A549 (cell line): Measurements from ENCODE around the gene MEF2D. TPM values are rescaled to one million over a fixed set of nuclear protein-coding genes. Genes with fewer than 3 reads are reported as not detected.
A peak's percentile ranks its signal among the peaks of the same experiment; 100 is the strongest.

ENCODE experiments used
- ATAC-seq, 2 experiments: fragments of 200-7000 bp in 1 of 2; fragments of >200 bp in 1 of 2; cut with Nextera tagmentation in 1 of 2; cut with Tn5 transposase in 1 of 2; 3 replicates each; pipeline versions ENCODE4 v1.8.0 to v1.9.1; 2018 to 2020; ENCODE audit warnings: mild to moderate bottlenecking in 1 of 2, moderate library complexity in 1 of 2
- CTCF ChIA-PET: fragments of 300-600 bp; sonication (Branson Sonifier 250); formaldehyde crosslinking; extraction: SDS; loops from one replicate; lab custom pipeline; 2021; ENCODE audit warnings: antibody characterized with exemption, inconsistent platforms; lab: Yijun Ruan, JAX
- POLR2A ChIA-PET: fragments of 350-600 bp; formaldehyde crosslinking; extraction: SDS; loops from one replicate; lab custom pipeline; 2021; ENCODE audit warnings: antibody characterized with exemption, inconsistent platforms; lab: Yijun Ruan, JAX
- DNase-seq, 2 experiments: peaks; one replicate each; pipeline versions ENCODE4 v3.0.0 to v3.0.0-alpha.2; 2011 to 2016; ENCODE audit warnings: low read depth in 1 of 2, low spot score in 1 of 2
- FAIRE-seq: peaks from 2 replicates; lab custom pipeline; 2011; peaks lifted over from hg19 to GRCh38; lab: Jason Lieb, UNC
- H3K27ac ChIP-seq, 2 experiments: fragments of >200 bp; sonication (Bioruptor Twin); formaldehyde crosslinking; 3 replicates each; pipeline ENCODE4 v1.5.1; 2016 to 2017
- H3K4me1 ChIP-seq: fragments of >200 bp; sonication (Bioruptor Twin); formaldehyde crosslinking; 3 replicates; pipeline ENCODE4 v1.6.1; 2016
- H3K4me2 ChIP-seq: fragments of >200 bp; sonication (Bioruptor Twin); formaldehyde crosslinking; 3 replicates; pipeline ENCODE4 v1.6.1; 2016
- H3K4me3 ChIP-seq: fragments of >200 bp; sonication (Bioruptor Twin); formaldehyde crosslinking; 3 replicates; pipeline ENCODE4 v1.5.1; 2016
- H3K9me3 ChIP-seq: fragments of >200 bp; sonication (Bioruptor Twin); formaldehyde crosslinking; 3 replicates; pipeline ENCODE4 v1.6.1; 2016
- CBX8 ChIP-seq: fragments of 200-600 bp; sonication (generic); IDR thresholded peaks from 2 replicates; pipeline ENCODE4 v1.6.1; 2016
- CHD2 ChIP-seq: fragments of 150-350 bp; IDR thresholded peaks from 2 replicates; pipeline ENCODE4 v1.6.1; 2014; ENCODE audit warnings: low read length; ENCODE audit not compliant: partially characterized antibody
- CHD4 ChIP-seq: fragments of 200-600 bp; sonication (generic); IDR thresholded peaks from 2 replicates; pipeline ENCODE4 v1.6.1; 2016; ENCODE audit warnings: antibody characterized with exemption, mild to moderate bottlenecking, borderline replicate concordance
- EHF ChIP-seq: fragments of 250-450 bp; sonication (Bioruptor Pico); IDR thresholded peaks from 2 replicates; pipeline ENCODE4 v1.5.0; 2020; ENCODE audit warnings: mild to moderate bottlenecking
- EHMT2 ChIP-seq: fragments of 200-600 bp; sonication (generic); IDR thresholded peaks from 2 replicates; pipeline ENCODE4 v1.6.1; 2016; ENCODE audit warnings: antibody characterized with exemption, low read depth, mild to moderate bottlenecking, moderate library complexity
- EP300 ChIP-seq, 2 experiments: fragments of >200 bp; sonication (Bioruptor Twin); formaldehyde crosslinking; IDR thresholded peaks; 2 replicates in 1 of 2; 3 replicates in 1 of 2; pipeline ENCODE4 v1.6.1; 2016 to 2017
- ESRRA ChIP-seq: fragments of 150-350 bp; IDR thresholded peaks from 2 replicates; pipeline ENCODE4 v1.6.1; 2014; ENCODE audit warnings: mild to moderate bottlenecking, low read length, borderline replicate concordance
- FOSL2 ChIP-seq, 2 experiments: fragments of 450-650 bp in 1 of 2; fragments of >200 bp in 1 of 2; sonication (Bioruptor Twin) in 1 of 2; formaldehyde crosslinking; IDR thresholded peaks; 2 replicates each; pipeline versions ENCODE4 v1.5.0 to v1.6.1; 2016 to 2020; ENCODE audit warnings: mild to moderate bottlenecking in 1 of 2, moderate library complexity in 1 of 2
- FOXS1 ChIP-seq: fragments of 250-450 bp; sonication (Bioruptor Pico); IDR thresholded peaks from 2 replicates; pipeline ENCODE4 v1.5.0; 2020; ENCODE audit warnings: mild to moderate bottlenecking, moderate library complexity
- HOXB5 ChIP-seq: fragments of 250-450 bp; sonication (Bioruptor Pico); IDR thresholded peaks from 2 replicates; pipeline ENCODE4 v1.5.0; 2020; ENCODE audit warnings: mild to moderate bottlenecking, moderate library complexity
- JUN ChIP-seq, 2 experiments: fragments of >200 bp; sonication (Bioruptor Twin); formaldehyde crosslinking; IDR thresholded peaks; 2 replicates in 1 of 2; 3 replicates in 1 of 2; pipeline ENCODE4 v1.6.1; 2016 to 2017
- KDM5A ChIP-seq: fragments of 200-600 bp; sonication (generic); IDR thresholded peaks from 2 replicates; pipeline ENCODE4 v1.6.1; 2016; ENCODE audit warnings: antibody characterized with exemption, mild to moderate bottlenecking
- MAZ ChIP-seq: fragments of 150-350 bp; IDR thresholded peaks from 2 replicates; pipeline ENCODE4 v1.6.1; 2014; ENCODE audit warnings: antibody characterized with exemption, low read depth, low read length, borderline replicate concordance
- MYC ChIP-seq: IDR thresholded peaks from 2 replicates; pipeline ENCODE4 v1.6.1; 2012; ENCODE audit warnings: mild to moderate bottlenecking, inconsistent platforms, low read length, improper control_type of control experiment, borderline replicate concordance
- NFE2L2 ChIP-seq: fragments of 150-350 bp; conservative IDR thresholded peaks from 2 replicates; pipeline ENCODE4 v1.6.1; 2014; ENCODE audit warnings: low read length
- NPAS2 ChIP-seq: fragments of 250-450 bp; sonication (Bioruptor Pico); IDR thresholded peaks from 2 replicates; pipeline ENCODE4 v1.8.0; 2022; ENCODE audit warnings: mild to moderate bottlenecking, moderate library complexity, borderline replicate concordance
- NR3C1 ChIP-seq: fragments of >200 bp; sonication (Bioruptor Twin); formaldehyde crosslinking; IDR thresholded peaks from 3 replicates; pipeline ENCODE4 v1.6.1; 2017
- POLR2A ChIP-seq: IDR thresholded peaks from 2 replicates; pipeline ENCODE4 v1.6.1; 2012; ENCODE audit warnings: mild to moderate bottlenecking, low read length
- POLR2AphosphoS2 ChIP-seq: conservative IDR thresholded peaks from 2 replicates; pipeline ENCODE4 v1.6.1; 2012; ENCODE audit warnings: low read length, improper control_type of control experiment, inconsistent platforms
- RNF2 ChIP-seq: fragments of 200-600 bp; sonication (generic); IDR thresholded peaks from 2 replicates; pipeline ENCODE4 v1.6.1; 2016; ENCODE audit warnings: low read depth, mild to moderate bottlenecking, antibody characterized with exemption, moderate library complexity, borderline replicate concordance
- SREBF2 ChIP-seq: fragments of 450-650 bp; IDR thresholded peaks from 2 replicates; pipeline ENCODE4 v1.6.1; 2014; ENCODE audit warnings: mild to moderate bottlenecking, moderate library complexity
- WGBS: methylation state at CpG from one replicate; pipeline ENCODE4 v1.1.6; 2017; ENCODE audit errors: missing lambda C conversion rate; 5-methylcytosine and 5-hydroxymethylcytosine counted together
- polyA plus RNA-seq, 4 experiments: library from polyadenylated mRNA; depleted of rRNA in 3 of 4; stranded (reverse); fragments of >200 nt; fragmentation: RNase III in 1 of 4; extraction: RNeasy Plus Mini Kit Qiagen cat#74134 plus additional on column Dnase treatment in 1 of 4; gene quantifications; 2 replicates in 3 of 4; 3 replicates in 1 of 4; pipeline ENCODE4 v1.2.3, GENCODE V29; 2011 to 2017
- TF ChIP-seq, protein P1 (sequence below): fragments of 250-450 bp; sonication (Bioruptor Pico); IDR thresholded peaks from 2 replicates; pipeline ENCODE4 v1.5.0; 2021; ENCODE audit warnings: mild to moderate bottlenecking, moderate library complexity, borderline replicate concordance
- TF ChIP-seq, protein P2 (sequence below): fragments of 450-650 bp; IDR thresholded peaks from 2 replicates; pipeline ENCODE4 v1.6.1; 2014; ENCODE audit warnings: antibody characterized with exemption
- TF ChIP-seq, protein P3 (sequence below): IDR thresholded peaks from 2 replicates; pipeline ENCODE4 v1.6.1; 2012
- TF ChIP-seq, protein P4 (sequence below): fragments of 250-450 bp; sonication (Bioruptor Pico); IDR thresholded peaks from 2 replicates; pipeline ENCODE4 v1.5.0; 2020; ENCODE audit warnings: low read depth, mild to moderate bottlenecking, moderate library complexity
- TF ChIP-seq, protein P5 (sequence below): fragments of >200 bp; sonication (Bioruptor Twin); formaldehyde crosslinking; IDR thresholded peaks from 3 replicates; pipeline ENCODE4 v1.5.1; 2016
- TF ChIP-seq, protein P6 (sequence below): IDR thresholded peaks from 2 replicates; pipeline ENCODE4 v1.6.1; 2012

The MEF2D gene
- polyA plus RNA-seq, 2 of the 4 experiments (the other 2 are of a cell fraction), result 16.8 to 23.4 TPM

DNA sequence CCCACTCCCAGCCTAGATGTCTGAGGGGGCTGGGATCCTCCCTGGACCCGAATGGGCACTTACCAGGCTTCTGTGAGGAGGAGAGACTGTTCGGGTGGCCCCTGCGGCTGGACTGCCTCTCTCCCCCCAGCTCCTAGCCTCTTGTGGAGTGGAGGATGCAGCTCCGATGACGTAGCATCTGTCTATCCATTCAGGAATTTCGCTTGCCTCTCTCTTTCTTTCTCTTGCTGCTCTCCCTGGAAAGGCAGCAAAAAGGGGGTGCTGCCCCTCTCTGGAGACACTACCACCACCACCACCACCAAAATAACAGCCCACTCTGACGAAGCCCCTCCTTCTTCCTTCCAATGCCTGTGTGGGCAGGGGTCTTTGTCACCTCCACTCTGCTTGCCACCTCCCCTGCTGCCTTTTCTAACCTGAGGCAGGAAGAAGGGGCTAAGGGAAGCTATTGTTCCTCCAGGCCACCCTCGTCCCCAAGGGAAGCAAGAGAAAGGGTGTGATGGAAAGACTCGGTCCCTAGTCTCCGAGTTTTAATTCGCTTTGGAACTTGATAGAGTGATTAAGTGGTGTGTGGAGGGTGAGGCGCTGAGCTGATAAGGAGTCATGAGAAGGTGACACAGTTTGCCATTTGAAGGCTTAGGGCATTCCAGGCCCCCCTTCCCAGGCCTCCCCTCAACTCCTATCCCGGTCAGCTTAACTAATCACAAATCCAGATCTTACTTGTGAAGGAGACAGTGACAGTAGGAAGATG lies 71.1 kb downstream of the MEF2D start:
- Histone ChIP-seq H3K4me1 (no peaks in the 10 kb centered on the region), H3K4me2 (no peak overlapping the region), H3K4me3 (no peak overlapping the region), H3K9me3 (no peaks in the 10 kb centered on the region), H3K27ac (no peak overlapping the region)
- ChIA-PET POLR2A (no interaction called here), CTCF (interaction anchor here (1.0 to 10.4 kb wide), 5 partner anchors 13 to 73 kb away, joined by 3 to 146 read pairs (median 13); no protein-coding TSS in a partner anchor)
- FAIRE-seq (no peak), DNase-seq (no peak), ATAC-seq (no peak)
- WGBS, result 50% methylated on average over 13 of the region's 13 CpGs
- TF ChIP-seq CBX8, result no peak
- TF ChIP-seq RNF2, result no peak
- no peak for TF ChIP-seq MYC
- TF ChIP-seq NR3C1, result no peak
- TF ChIP-seq, protein P1, sequence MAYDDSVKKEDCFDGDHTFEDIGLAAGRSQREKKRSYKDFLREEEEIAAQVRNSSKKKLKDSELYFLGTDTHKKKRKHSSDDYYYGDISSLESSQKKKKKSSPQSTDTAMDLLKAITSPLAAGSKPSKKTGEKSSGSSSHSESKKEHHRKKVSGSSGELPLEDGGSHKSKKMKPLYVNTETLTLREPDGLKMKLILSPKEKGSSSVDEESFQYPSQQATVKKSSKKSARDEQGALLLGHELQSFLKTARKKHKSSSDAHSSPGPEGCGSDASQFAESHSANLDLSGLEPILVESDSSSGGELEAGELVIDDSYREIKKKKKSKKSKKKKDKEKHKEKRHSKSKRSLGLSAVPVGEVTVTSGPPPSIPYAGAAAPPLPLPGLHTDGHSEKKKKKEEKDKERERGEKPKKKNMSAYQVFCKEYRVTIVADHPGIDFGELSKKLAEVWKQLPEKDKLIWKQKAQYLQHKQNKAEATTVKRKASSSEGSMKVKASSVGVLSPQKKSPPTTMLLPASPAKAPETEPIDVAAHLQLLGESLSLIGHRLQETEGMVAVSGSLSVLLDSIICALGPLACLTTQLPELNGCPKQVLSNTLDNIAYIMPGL (CRISPR knock-in tag), result no peak
- TF ChIP-seq KDM5A, result no peak
- TF ChIP-seq POLR2A, result no peak
- TF ChIP-seq NPAS2 (CRISPR knock-in tag), result no peak
- no peak for TF ChIP-seq HOXB5 (CRISPR knock-in tag)
- no peak for TF ChIP-seq EHMT2
- TF ChIP-seq CHD2, result no peak
- TF ChIP-seq EP300 (IDR thresholded peaks at IDR 0.05), result no peak
- TF ChIP-seq, protein P2, sequence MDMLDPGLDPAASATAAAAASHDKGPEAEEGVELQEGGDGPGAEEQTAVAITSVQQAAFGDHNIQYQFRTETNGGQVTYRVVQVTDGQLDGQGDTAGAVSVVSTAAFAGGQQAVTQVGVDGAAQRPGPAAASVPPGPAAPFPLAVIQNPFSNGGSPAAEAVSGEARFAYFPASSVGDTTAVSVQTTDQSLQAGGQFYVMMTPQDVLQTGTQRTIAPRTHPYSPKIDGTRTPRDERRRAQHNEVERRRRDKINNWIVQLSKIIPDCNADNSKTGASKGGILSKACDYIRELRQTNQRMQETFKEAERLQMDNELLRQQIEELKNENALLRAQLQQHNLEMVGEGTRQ, result no peak
- TF ChIP-seq, protein P3, sequence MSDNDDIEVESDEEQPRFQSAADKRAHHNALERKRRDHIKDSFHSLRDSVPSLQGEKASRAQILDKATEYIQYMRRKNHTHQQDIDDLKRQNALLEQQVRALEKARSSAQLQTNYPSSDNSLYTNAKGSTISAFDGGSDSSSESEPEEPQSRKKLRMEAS, result no peak

DNA sequence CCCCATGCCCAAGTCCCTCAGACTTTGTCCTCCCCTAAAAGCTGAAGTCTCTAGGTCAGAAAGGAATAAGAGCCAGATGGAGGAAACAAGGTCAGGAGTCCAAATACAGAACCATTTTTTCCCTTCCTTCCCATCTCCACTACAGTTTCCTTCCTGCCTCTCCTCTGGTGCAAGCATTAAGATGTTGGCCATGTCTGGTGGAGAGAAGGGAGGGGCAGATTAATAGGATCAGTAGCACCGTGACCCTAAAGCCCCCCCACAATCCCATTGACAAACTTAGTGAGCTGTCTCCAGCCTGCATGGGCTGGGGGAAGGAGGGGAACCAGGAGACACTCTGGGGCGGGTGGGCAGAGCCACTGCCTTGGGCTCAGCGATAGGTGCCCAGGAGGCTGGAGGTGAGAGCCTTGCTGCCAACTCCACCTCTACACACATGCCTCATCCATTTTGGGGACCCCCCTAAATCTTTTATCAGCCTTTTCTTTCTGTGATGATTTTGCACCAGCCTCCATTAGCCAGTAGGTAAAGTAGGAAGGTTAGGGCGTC lies 71.8 kb downstream of the MEF2D start:
- 74% methylated on average over 4 of the region's 4 CpGs for WGBS
- FAIRE-seq, result no peak
- H3K9me3 ChIP-seq, result no peaks in the 10 kb centered on the region
- ATAC-seq, result peak in 1 of 2 experiments; percentile 11; a peak in 1 of 6 replicates
- TF ChIP-seq, protein P4, sequence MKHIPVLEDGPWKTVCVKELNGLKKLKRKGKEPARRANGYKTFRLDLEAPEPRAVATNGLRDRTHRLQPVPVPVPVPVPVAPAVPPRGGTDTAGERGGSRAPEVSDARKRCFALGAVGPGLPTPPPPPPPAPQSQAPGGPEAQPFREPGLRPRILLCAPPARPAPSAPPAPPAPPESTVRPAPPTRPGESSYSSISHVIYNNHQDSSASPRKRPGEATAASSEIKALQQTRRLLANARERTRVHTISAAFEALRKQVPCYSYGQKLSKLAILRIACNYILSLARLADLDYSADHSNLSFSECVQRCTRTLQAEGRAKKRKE (CRISPR knock-in tag), result no peak
- TF ChIP-seq POLR2AphosphoS2 (no peak), SREBF2 (no peak), ESRRA (no peak), NFE2L2 (no peak), CHD2 (no peak), EHF (CRISPR knock-in tag) (no peak), HOXB5 (CRISPR knock-in tag) (no peak), JUN (IDR thresholded peaks at IDR 0.05) (no peak), MAZ (no peak), CHD4 (no peak), FOSL2 (IDR thresholded peaks at IDR 0.05) (no peak), FOSL2 (CRISPR knock-in tag; IDR thresholded peaks at IDR 0.05) (no peak), CBX8 (no peak), FOXS1 (CRISPR knock-in tag) (no peak)
- TF ChIP-seq, protein P5, sequence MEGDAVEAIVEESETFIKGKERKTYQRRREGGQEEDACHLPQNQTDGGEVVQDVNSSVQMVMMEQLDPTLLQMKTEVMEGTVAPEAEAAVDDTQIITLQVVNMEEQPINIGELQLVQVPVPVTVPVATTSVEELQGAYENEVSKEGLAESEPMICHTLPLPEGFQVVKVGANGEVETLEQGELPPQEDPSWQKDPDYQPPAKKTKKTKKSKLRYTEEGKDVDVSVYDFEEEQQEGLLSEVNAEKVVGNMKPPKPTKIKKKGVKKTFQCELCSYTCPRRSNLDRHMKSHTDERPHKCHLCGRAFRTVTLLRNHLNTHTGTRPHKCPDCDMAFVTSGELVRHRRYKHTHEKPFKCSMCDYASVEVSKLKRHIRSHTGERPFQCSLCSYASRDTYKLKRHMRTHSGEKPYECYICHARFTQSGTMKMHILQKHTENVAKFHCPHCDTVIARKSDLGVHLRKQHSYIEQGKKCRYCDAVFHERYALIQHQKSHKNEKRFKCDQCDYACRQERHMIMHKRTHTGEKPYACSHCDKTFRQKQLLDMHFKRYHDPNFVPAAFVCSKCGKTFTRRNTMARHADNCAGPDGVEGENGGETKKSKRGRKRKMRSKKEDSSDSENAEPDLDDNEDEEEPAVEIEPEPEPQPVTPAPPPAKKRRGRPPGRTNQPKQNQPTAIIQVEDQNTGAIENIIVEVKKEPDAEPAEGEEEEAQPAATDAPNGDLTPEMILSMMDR, result no peak
- TF ChIP-seq, protein P6, sequence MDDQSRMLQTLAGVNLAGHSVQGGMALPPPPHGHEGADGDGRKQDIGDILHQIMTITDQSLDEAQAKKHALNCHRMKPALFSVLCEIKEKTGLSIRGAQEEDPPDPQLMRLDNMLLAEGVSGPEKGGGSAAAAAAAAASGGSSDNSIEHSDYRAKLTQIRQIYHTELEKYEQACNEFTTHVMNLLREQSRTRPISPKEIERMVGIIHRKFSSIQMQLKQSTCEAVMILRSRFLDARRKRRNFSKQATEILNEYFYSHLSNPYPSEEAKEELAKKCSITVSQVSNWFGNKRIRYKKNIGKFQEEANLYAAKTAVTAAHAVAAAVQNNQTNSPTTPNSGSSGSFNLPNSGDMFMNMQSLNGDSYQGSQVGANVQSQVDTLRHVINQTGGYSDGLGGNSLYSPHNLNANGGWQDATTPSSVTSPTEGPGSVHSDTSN, result no peak
- H3K4me3 ChIP-seq, result no peak overlapping the region
- CTCF ChIA-PET, result interaction anchor here (1.8 to 10.4 kb wide), 4 partner anchors 12 to 44 kb away, joined by 3 to 146 read pairs (median 37); no protein-coding TSS in a partner anchor
- POLR2A ChIA-PET, result no interaction called here
- no peak overlapping the region for H3K27ac ChIP-seq
- no peaks in the 10 kb centered on the region for H3K4me1 ChIP-seq
- no peak for DNase-seq
- H3K4me2 ChIP-seq, result no peak overlapping the region
